SU-DHL-6 (cell line): ENCODE measurements around the gene APBA2.

Source experiments
- EZH2phosphoT487 ChIP-seq: fragments of 200-600 bp; sonication (generic), shearing (Covaris generic); conservative IDR thresholded peaks from 2 replicates; pipeline ENCODE4 v1.6.1; 2018; ENCODE audit warnings: mild to moderate bottlenecking, antibody characterized with exemption, low read length, moderate library complexity, mixed read lengths
- TF ChIP-seq, protein P1 (sequence below): fragments of 200-600 bp; sonication (generic); IDR thresholded peaks from one replicate; pipeline ENCODE4 v1.5.1; 2017; ENCODE audit warnings: antibody characterized with exemption, mild to moderate bottlenecking, low read length, moderate library complexity; ENCODE audit not compliant: insufficient read depth, poor library complexity, severe bottlenecking

DNA sequence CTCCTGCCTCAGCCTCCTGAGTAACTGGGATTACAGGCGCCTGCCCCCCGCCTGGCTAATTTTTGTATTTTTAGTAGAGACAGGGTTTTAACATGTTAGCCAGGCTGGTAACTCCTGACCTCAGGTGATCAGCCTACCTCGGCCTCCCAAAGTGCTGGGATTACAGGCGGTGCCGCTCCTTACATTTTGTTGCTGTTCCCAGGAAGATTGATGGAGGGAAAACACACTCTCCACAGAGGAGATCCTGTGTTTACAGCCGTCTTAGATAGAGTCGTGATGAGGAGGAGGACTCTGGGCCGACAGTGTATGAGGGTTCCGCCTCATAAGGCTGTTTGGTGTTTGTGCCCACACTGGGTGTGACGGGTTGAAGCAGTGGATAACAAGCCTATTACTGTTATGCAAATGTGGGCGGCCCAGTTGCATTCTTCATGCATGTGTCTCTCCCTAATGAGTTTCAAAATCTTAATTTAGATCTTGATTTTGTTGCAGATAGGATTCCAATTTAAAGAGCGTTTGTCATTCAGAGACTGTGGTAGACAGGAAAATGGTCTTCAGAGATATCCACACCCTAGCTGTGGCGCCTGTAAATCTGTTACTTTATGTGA lies 60.0 kb downstream of the APBA2 start:
- TF ChIP-seq, protein P1, sequence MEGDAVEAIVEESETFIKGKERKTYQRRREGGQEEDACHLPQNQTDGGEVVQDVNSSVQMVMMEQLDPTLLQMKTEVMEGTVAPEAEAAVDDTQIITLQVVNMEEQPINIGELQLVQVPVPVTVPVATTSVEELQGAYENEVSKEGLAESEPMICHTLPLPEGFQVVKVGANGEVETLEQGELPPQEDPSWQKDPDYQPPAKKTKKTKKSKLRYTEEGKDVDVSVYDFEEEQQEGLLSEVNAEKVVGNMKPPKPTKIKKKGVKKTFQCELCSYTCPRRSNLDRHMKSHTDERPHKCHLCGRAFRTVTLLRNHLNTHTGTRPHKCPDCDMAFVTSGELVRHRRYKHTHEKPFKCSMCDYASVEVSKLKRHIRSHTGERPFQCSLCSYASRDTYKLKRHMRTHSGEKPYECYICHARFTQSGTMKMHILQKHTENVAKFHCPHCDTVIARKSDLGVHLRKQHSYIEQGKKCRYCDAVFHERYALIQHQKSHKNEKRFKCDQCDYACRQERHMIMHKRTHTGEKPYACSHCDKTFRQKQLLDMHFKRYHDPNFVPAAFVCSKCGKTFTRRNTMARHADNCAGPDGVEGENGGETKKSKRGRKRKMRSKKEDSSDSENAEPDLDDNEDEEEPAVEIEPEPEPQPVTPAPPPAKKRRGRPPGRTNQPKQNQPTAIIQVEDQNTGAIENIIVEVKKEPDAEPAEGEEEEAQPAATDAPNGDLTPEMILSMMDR: no peak
- TF ChIP-seq EZH2phosphoT487: no peak
